ENCODE results near the gene SLC35A4.

DNA sequence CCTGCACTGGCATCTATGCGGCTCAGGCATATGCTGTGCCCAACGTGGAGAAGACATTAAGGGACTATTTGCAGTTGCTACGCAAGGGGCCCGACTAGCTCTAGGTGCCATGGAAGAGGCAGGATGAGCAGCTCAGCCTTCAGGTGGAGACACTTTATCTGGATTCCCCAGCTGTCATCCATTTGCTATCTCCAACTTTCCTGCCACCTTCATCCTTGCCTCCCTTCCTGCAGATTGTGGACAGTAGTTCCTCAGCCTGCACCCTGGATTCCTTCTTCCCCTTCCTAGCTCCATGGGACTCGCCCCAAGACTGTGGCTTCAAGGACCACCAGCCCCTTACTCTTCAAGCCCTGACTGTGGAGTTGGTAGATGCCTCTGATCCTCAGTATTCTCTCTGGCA, 2.0 kb downstream of the SLC35A4 start:
- TF ChIP-seq, protein P1, sequence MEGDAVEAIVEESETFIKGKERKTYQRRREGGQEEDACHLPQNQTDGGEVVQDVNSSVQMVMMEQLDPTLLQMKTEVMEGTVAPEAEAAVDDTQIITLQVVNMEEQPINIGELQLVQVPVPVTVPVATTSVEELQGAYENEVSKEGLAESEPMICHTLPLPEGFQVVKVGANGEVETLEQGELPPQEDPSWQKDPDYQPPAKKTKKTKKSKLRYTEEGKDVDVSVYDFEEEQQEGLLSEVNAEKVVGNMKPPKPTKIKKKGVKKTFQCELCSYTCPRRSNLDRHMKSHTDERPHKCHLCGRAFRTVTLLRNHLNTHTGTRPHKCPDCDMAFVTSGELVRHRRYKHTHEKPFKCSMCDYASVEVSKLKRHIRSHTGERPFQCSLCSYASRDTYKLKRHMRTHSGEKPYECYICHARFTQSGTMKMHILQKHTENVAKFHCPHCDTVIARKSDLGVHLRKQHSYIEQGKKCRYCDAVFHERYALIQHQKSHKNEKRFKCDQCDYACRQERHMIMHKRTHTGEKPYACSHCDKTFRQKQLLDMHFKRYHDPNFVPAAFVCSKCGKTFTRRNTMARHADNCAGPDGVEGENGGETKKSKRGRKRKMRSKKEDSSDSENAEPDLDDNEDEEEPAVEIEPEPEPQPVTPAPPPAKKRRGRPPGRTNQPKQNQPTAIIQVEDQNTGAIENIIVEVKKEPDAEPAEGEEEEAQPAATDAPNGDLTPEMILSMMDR (IDR thresholded peaks at IDR 0.05; ENCODE audit: insufficient read depth, low read depth, low read length), result no peak
- no peak for TF ChIP-seq EZH2 (IDR thresholded peaks at IDR 0.05; ENCODE audit: insufficient read depth, low read length)

All from astrocyte (in vitro differentiated cells and primary cell).